Right lung (tissue), 5 donors: ENCODE data around the gene CCDC92. TPM values are rescaled to one million over a fixed set of nuclear protein-coding genes. Genes with fewer than 3 reads are reported as not detected.
"Not testable (repeated sequence)": the region's sequence is repeated elsewhere in the genome, so short reads cannot be mapped to it uniquely, and the experiment has no call there.

Source experiments
- DNase-seq, 2 donors: peaks; one replicate each; pipeline ENCODE4 v3.0.0-alpha.2; 2013
- polyA plus RNA-seq, 5 donors: library from polyadenylated mRNA; unstranded; fragments of 120-200 nt; gene quantifications; one replicate each; pipeline versions ENCODE4 v1.2.1 to v1.2.3, GENCODE V29; 2013; ENCODE audit warnings: inconsistent platforms in 1 of 5, low replicate concordance in 1 of 5; ENCODE audit not compliant: insufficient read length in 5 of 5, insufficient read depth in 1 of 5

The CCDC92 gene
- polyA plus RNA-seq, 5 donors = 51.4 to 70.0 (median 59.6) TPM

DNA sequence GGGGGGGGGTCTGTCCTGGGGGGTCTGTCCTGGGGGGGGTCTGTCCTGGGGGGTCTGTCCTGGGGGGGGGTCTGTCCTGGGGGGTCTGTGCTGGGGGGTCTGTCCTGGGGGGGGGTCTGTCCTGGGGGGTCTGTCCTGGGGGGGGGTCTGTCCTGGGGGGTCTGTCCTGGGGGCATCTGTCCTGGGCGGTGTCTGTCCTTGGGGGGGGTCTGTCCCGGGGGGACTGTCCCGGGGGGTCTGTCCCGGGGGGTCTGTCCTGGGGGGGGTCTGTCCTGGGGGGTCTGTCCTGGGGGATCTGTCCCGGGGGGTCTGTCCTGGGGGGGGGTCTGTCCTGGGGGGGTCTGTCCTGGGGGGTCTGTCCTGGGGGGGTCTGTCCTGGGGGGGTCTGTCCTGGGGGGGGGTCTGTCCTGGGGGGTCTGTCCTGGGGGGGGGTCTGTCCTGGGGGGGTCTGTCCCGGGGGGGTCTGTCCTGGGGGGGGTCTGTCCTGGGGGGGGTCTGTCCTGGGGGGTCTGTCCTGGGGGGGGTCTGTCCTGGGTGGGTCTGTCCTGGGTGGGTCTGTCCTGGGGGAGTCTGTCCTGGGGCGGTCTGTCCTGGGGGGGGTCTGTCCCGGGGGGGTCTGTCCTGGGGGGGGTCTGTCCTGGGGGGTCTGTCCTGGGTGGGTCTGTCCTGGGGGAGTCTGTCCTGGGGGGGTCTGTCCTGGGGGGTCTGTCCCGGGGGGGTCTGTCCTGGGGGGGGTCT lies 60.8 kb downstream of the CCDC92 start:
- not testable (repeated sequence) for DNase-seq

DNA sequence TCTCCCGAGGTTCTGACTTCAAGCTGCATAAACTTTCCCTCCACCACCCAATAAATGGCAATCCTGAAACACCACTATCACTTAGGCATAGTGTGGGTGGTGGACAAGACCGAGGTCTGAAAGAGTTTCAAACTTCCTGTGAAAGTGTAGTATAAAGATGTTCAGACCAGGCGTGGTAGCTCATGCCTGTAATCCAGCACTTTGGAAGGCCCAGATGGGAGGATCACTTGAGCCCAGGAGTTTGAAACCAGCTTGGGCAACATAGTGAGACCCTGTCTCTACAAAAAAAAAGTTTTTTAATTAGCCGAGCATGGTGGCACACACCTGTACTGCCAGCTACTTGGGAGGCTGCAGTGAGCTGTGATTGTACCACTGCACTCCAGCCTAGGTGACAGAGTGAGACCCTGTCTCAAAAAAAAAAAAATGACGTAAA lies 61.9 kb downstream of the CCDC92 start:
- no peak for DNase-seq

GRCh38 chr12:123910057-123910456 lies 62.6 kb downstream of the CCDC92 start:
- DNase-seq = no peak

DNA sequence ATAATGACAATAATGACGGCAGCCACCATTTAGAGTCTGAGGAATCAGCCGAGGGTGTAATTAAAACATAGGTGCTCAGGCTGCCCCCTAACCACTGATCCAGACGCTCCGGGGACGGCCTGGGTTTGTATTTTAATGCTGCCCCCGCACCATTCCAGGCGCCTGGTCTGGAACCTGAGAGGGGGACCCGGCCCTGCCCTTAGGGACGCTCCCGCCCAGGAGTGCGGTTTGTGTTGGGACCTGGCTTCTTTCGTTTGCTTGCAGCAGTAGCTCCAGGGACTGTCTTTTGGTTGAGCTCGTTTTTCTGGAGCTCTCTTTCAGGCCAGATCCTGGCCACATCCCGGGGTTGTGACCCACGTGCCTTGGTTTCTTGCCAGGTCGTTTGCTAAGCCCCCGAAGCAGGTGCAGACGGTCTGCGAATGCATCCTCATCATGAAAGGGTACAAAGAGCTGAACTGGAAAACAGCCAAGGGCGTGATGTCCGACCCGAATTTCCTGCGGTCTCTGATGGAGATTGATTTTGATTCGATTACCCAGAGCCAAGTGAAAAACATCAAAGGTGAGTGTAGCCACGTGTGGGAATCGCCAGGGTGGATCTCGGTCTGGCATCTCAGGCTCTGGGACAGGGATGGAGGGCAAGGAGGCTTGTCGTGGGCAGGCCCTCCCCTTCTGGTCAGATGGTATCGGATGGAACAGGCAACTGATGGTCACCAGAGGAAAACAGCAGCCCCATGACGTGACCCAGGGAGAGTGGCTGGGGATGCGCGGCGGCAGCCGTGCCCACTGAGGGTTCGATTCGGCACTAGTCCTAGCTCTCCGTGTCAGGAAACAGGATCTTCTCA lies 63.5 kb downstream of the CCDC92 start:
- no peak for DNase-seq

DNA sequence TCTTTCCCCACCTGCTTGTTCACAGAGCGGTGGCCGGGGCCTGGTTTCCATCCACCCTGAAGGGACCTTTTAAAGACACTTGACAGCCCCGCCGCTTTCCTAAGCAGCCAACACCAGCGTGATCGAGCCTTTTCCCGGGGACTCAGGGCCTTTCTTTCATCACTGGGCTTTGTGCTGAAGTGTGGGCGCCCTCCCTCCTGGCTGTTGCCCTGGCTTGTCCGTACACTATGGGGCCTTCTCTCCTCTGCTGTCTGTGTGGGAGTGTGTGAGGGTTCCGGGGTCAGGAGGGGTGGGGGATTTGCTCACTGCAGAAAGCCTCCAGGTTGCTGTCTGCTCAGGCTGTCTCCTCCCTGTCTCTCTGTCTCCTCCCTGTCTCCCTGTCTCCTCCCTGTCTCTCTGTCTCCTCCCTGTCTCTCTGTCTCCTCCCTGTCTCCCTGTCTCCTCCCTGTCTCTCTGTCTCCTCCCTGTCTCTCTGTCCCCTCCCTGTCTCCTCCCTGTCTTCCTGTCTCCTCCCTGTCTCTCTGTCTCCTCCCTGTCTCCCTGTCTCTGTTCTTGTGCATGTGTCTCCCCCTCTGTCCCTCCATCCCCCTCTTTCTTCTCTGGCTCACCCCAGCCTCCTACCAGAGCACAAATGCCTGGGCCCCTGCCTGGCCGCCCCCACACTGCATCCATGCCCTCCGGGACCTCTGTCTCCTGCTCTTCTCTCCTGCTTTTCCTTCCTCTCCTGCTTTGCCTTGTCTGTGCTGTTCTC lies 64.7 kb downstream of the CCDC92 start:
- no peak for DNase-seq

GRCh38 chr12:123906711-123907420 lies 65.8 kb downstream of the CCDC92 start:
- DNase-seq = peak in 1 of 2 donors; percentile 24

GRCh38 chr12:123905319-123905925 lies 67.2 kb downstream of the CCDC92 start:
- DNase-seq = peak in 1 of 2 donors; percentile 42

- DNase-seq = no peak
Measured at GRCh38 chr12:123903301-123904065, 69.1 kb downstream of the CCDC92 start.

DNA sequence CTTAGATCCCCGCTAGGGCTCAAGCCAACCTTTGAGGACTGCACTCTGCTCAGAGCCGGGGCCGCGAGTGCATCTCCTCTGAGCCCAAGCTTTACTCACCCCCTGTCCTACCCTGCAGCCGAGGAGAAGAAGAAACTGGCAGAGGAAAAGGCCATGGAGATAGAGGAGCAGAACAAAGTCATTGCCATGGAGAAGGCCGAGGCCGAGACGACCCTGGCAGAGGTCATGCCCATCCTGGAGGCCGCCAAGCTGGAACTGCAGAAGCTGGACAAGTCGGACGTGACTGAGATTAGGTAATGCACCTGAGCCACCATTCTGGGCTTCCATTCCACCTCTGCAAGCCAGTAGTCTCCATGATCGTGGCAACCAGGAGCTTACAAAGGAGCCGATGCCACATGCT lies 69.8 kb downstream of the CCDC92 start:
- no peak for DNase-seq

GRCh38 chr12:123900871-123901376 lies 71.7 kb downstream of the CCDC92 start:
- no peak for DNase-seq

GRCh38 chr12:123899368-123899767 lies 73.3 kb downstream of the CCDC92 start:
- no peak for DNase-seq

DNA sequence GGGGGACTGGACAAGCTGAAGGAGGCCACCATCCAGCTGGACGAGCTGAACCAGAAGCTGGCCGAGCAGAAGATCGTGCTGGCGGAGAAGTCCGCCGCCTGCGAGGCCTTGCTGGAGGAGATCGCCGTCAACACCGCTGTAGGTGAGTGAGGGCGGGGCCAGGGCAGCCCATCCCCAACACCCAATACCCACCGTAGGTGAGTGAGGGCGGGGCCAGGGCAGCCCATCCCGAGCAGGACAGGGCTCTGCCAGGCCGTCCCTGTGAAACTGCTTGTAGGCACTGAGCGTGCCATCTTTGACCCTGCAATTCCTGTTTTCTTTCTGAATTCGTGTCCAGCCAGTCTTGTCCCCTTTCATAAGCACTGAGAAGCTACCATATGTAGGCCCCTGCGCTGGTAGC lies 74.0 kb downstream of the CCDC92 start:
- no peak for DNase-seq

DNA sequence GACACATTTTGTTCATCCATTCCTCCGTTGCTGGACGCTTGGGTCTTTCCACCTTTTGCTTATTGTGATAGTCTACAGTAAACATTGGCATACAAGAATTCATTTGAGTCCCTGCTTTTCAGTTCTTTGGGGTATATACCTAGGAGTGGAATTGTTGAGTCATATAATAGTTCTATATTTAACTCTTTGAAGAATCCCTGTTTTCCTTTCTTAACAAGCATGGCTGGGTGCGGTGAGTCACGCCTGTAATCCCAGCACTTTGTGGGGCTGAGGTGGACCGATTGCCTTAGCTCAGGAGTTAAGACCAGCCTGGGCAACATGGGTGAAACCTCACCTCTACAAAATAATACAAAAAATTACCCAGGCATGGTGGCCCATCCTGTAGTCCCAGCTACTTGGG lies 75.4 kb downstream of the CCDC92 start:
- no peak for DNase-seq

DNA sequence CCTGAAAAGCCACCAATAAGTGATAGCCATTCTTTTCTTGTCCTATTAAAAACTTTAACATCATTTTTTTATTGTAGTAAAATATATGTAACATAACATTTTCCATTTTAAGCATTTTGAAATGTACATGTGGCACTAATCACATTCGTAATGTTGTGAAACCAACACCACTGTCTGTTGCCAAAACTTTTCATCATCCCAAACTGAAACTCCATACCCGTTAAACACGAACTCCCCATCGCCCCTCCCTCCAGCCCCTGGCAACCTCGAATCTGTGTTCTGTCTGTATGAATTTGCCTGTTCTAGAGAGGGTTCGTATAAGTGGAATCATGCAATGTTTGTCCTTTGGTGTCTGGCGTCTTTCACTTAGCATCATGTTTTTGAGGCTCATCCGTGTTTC lies 75.9 kb downstream of the CCDC92 start:
- peak; percentile 65 to 72 for DNase-seq

GRCh38 chr12:123895451-123895850 lies 77.2 kb downstream of the CCDC92 start:
- peak; percentile 80 to 89 for DNase-seq

GRCh38 chr12:123894823-123895345 lies 77.7 kb downstream of the CCDC92 start:
- peak in 1 of 2 donors; percentile 38 for DNase-seq

- DNase-seq = no peak
Measured at GRCh38 chr12:123893276-123893675, 79.4 kb downstream of the CCDC92 start.

GRCh38 chr12:123892853-123893252 lies 79.8 kb downstream of the CCDC92 start:
- DNase-seq = no peak

GRCh38 chr12:123892180-123892559 lies 80.5 kb downstream of the CCDC92 start:
- DNase-seq = no peak
